ENCODE measurements around the gene HLA-DPB1.

The HLA-DPB1 gene

GRCh38 chr6:33052627-33053026 is 23.2 kb upstream of the HLA-DPB1 start:
- H3K36me3 ChIP-seq (replicated peaks; ENCODE audit: insufficient read depth, low read length): no peaks in the 10 kb centered on the region
- H4K20me1 ChIP-seq (ENCODE audit: insufficient read depth, low read length): no peaks in the 10 kb centered on the region
- no peak overlapping the region for H3K27ac ChIP-seq (ENCODE audit: low read length)
- DNase-seq: no peak
- H3K9me3 ChIP-seq (replicated peaks; ENCODE audit: insufficient read depth, low read length): no peaks in the 10 kb centered on the region
- no peaks in the 10 kb centered on the region for H3K9me2 ChIP-seq (replicated peaks; ENCODE audit: insufficient read depth, low read length)
- no peak overlapping the region for H3K4me3 ChIP-seq (ENCODE audit: low read length)
- H3K4me1 ChIP-seq (ENCODE audit: low read length): no peaks in the 10 kb centered on the region
- TF ChIP-seq EZH2phosphoT487 (IDR thresholded peaks at IDR 0.05; ENCODE audit: low read length) (no peak), EZH2 (optimal IDR thresholded peaks at IDR 0.05; ENCODE audit: low read depth, low read length) (no peak)
- TF ChIP-seq, protein P1, sequence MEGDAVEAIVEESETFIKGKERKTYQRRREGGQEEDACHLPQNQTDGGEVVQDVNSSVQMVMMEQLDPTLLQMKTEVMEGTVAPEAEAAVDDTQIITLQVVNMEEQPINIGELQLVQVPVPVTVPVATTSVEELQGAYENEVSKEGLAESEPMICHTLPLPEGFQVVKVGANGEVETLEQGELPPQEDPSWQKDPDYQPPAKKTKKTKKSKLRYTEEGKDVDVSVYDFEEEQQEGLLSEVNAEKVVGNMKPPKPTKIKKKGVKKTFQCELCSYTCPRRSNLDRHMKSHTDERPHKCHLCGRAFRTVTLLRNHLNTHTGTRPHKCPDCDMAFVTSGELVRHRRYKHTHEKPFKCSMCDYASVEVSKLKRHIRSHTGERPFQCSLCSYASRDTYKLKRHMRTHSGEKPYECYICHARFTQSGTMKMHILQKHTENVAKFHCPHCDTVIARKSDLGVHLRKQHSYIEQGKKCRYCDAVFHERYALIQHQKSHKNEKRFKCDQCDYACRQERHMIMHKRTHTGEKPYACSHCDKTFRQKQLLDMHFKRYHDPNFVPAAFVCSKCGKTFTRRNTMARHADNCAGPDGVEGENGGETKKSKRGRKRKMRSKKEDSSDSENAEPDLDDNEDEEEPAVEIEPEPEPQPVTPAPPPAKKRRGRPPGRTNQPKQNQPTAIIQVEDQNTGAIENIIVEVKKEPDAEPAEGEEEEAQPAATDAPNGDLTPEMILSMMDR (IDR thresholded peaks at IDR 0.05; ENCODE audit: low read length): no peak
- no peaks in the 10 kb centered on the region for H3F3A ChIP-seq (ENCODE audit: insufficient read depth, low read length)
- no peak overlapping the region for H3K4me2 ChIP-seq (ENCODE audit: low read depth, low read length)
- H3K9ac ChIP-seq (ENCODE audit: low read length): no peak overlapping the region
- H2AFZ ChIP-seq (ENCODE audit: low read length): no peak overlapping the region
- no peaks in the 10 kb centered on the region for H3K79me2 ChIP-seq (ENCODE audit: low read length)
- H3K27me3 ChIP-seq (replicated peaks; ENCODE audit: insufficient read depth, low read length): no peaks in the 10 kb centered on the region

DNA sequence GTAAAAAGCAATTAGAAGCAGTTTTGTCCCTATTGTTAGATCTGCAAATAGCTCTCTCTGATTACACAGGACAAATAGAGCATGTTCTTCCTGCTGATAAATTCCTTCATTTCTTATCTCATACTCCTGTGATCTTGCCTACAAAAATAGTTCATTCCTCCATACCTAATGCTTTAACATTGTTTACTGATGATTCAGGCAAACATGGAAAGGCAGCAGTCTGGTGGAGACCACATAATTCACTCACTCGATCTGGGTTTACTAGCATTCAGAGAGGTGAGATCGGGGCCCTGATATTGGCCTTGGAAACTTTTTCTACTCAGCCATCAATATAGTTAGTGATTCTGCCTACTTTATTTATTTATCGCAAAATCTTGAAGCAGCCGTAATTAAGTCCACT is 22.6 kb upstream of the HLA-DPB1 start:
- Histone ChIP-seq H3K9me3 (replicated peaks; ENCODE audit: insufficient read depth, low read length) (no peaks in the 10 kb centered on the region), H4K20me1 (ENCODE audit: insufficient read depth, low read length) (no peaks in the 10 kb centered on the region), H3K79me2 (ENCODE audit: low read length) (no peaks in the 10 kb centered on the region), H3F3A (ENCODE audit: insufficient read depth, low read length) (no peaks in the 10 kb centered on the region), H3K4me2 (ENCODE audit: low read depth, low read length) (no peak overlapping the region), H3K4me1 (ENCODE audit: low read length) (no peaks in the 10 kb centered on the region), H3K9ac (ENCODE audit: low read length) (no peak overlapping the region), H3K36me3 (replicated peaks; ENCODE audit: insufficient read depth, low read length) (no peaks in the 10 kb centered on the region), H3K27me3 (replicated peaks; ENCODE audit: insufficient read depth, low read length) (no peaks in the 10 kb centered on the region), H3K4me3 (ENCODE audit: low read length) (no peak overlapping the region), H2AFZ (ENCODE audit: low read length) (no peak overlapping the region), H3K27ac (ENCODE audit: low read length) (no peak overlapping the region), H3K9me2 (replicated peaks; ENCODE audit: insufficient read depth, low read length) (no peaks in the 10 kb centered on the region)
- no peak for DNase-seq
- TF ChIP-seq, protein P1 (IDR thresholded peaks at IDR 0.05; ENCODE audit: low read length): no peak
- TF ChIP-seq EZH2 (optimal IDR thresholded peaks at IDR 0.05; ENCODE audit: low read depth, low read length) (no peak), EZH2phosphoT487 (IDR thresholded peaks at IDR 0.05; ENCODE audit: low read length) (no peak)

- Histone ChIP-seq H3F3A (ENCODE audit: insufficient read depth, low read length) (peaks cover 7% of the 10 kb centered on the region; the same call in 1 of the 2 replicates), H3K4me1 (ENCODE audit: low read length) (peaks cover 10% of the 10 kb centered on the region), H3K9ac (ENCODE audit: low read length) (no peak overlapping the region), H3K79me2 (ENCODE audit: low read length) (no peaks in the 10 kb centered on the region), H3K27ac (ENCODE audit: low read length) (no peak overlapping the region), H3K4me3 (ENCODE audit: low read length) (no peak overlapping the region), H2AFZ (ENCODE audit: low read length) (no peak overlapping the region), H4K20me1 (ENCODE audit: insufficient read depth, low read length) (no peaks in the 10 kb centered on the region), H3K36me3 (replicated peaks; ENCODE audit: insufficient read depth, low read length) (no peaks in the 10 kb centered on the region), H3K9me2 (replicated peaks; ENCODE audit: insufficient read depth, low read length) (no peaks in the 10 kb centered on the region), H3K9me3 (replicated peaks; ENCODE audit: insufficient read depth, low read length) (no peaks in the 10 kb centered on the region), H3K4me2 (ENCODE audit: low read depth, low read length) (no peak overlapping the region), H3K27me3 (replicated peaks; ENCODE audit: insufficient read depth, low read length) (no peaks in the 10 kb centered on the region)
- no peak for DNase-seq
- TF ChIP-seq EZH2 (optimal IDR thresholded peaks at IDR 0.05; ENCODE audit: low read depth, low read length) (no peak), EZH2phosphoT487 (IDR thresholded peaks at IDR 0.05; ENCODE audit: low read length) (no peak)
- TF ChIP-seq, protein P1 (IDR thresholded peaks at IDR 0.05; ENCODE audit: low read length): no peak
These were observed 18.3 kb upstream of the HLA-DPB1 start for GRCh38 chr6:33057222-33058150.
